HUDEP-2 (cell line): ENCODE results near the gene APOBEC3H.

Experiments used
- DNase-seq, 76 experiments: peaks; one replicate each; lab custom pipeline; 2025; ENCODE audit not compliant: unreplicated experiment in 76 of 76; lab: John Stamatoyannopoulos, UW

Gene APOBEC3H

DNA sequence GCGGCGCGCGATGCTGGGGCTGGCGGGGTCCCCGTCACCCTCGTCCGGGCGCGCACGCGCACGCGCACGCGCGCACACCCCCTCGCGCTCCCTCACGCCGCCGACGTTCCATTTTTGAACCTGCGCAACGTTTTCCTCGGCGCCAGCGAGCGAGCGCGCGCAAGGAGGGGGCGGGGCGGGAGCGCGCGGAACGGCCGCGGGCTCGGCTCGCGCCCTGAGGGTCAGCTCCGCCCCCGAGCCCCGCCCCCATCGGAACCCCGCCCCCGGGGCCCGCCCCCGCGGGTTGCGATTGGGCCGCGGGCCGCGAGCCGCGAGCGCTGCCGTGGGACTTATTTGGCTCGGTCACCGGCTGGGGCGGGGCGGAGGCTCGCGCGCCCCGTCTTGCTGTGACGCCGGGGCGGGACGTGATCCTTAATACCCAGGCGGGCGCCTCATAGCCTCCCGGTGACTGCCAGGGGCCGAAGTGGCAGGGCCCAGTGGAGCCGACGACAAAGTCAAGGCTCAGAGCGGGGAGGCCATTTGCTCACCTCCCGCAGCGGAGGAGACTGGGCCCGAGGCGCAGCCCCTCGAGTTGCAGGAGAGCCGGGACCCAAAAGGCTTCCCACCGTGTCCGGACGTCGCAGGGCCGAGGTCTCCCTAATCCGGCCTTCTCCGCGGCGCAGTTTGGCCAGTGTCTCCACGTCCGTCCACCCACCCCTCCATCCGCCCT, 55.6 kb downstream of the APOBEC3H start, which contains the start of gene CBX7:
Gene CBX7 (minus strand): TSS at position 170 of the 709 bp plus-strand sequence. CDS start 236 bp downstream, outside the sequence.
- peak in 73 of 76 experiments; percentile 29 to 92 (median 83) for DNase-seq

DNA sequence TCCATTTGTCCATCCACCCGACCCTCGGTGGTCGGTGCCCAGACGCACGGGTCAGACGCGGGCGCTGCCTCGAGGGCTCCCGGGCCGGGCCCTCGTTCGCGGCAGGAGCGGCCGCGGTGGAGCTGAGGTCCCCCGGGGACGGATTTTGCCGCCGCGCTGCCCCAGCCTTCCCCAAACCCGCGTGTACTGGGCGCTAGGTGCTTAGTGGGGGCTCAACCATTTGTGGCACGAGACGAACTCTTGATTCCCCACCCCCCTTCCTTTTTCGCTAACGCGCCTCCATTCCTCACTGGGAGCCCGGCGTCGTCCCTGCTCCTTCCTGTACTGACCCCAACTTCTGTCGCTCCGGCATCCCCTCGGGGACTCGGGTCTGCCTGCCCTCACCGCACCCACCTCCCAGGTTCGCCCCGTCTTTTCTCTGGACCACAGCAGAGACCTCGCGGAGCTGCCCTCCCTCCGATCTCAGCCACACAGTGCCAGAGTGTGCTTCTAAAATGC, 56.2 kb downstream of the APOBEC3H start:
- DNase-seq, result no peak
